Mammary epithelial cell (primary cell): ENCODE data around the gene PPTC7.

Experiments
- CTCF ChIP-seq, 2 donors: IDR thresholded peaks in 1 of 2; conservative IDR thresholded peaks in 1 of 2; 2 replicates each; pipeline ENCODE4 v1.5.1; 2011 to 2012; ENCODE audit warnings: inconsistent platforms in 2 of 2, low read length in 2 of 2, mild to moderate bottlenecking in 2 of 2, control low read depth in 1 of 2, low read depth in 1 of 2; ENCODE audit not compliant: insufficient read depth in 1 of 2; ENCODE audit errors: extremely low read depth in 1 of 2
- EZH2 ChIP-seq: IDR thresholded peaks from 2 replicates; pipeline ENCODE4 v1.6.1; 2012; ENCODE audit warnings: low read length, inconsistent platforms, borderline replicate concordance

- TF ChIP-seq CTCF (conservative IDR thresholded peaks at IDR 0.05 in 1 of 2, IDR thresholded peaks at IDR 0.05 in 1 of 2; ENCODE audit: extremely low read depth in 1 of 2, insufficient read depth in 1 of 2, low read depth in 1 of 2, low read length in 2 of 2) (no peak), EZH2 (no peak)
Observed at GRCh38 chr12:110508071-110508586, 75.0 kb downstream of the PPTC7 start.
